CD4-positive, alpha-beta T cell treated with Interleukin-10 for 1 hour (primary cell): ENCODE results near the gene FXYD3.
"Not testable (repeated sequence)": the region's sequence is repeated elsewhere in the genome, so short reads cannot be mapped to it uniquely, and the experiment has no call there.

Source experiments
- DNase-seq: peaks from one replicate; pipeline ENCODE4 v3.0.0-alpha.2; 2020

FXYD3 gene

DNA sequence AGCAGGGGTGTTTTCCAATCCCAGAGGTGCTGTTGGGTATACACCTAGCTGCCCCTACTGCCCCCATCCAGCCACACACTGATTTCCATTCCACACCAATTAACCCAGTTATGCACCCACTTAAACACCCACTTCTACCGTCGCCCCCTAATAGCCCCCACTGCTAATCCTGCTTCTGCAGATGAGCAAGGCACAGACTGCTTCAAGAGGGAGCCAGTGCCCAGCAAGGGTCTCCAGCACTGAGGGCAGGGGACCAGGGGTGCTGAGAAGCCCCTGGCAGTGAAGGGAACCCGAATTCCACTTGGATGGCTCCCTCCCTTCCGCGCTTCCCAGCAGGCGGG lies 28.6 kb downstream of the FXYD3 start:
- DNase-seq = no peak

DNA sequence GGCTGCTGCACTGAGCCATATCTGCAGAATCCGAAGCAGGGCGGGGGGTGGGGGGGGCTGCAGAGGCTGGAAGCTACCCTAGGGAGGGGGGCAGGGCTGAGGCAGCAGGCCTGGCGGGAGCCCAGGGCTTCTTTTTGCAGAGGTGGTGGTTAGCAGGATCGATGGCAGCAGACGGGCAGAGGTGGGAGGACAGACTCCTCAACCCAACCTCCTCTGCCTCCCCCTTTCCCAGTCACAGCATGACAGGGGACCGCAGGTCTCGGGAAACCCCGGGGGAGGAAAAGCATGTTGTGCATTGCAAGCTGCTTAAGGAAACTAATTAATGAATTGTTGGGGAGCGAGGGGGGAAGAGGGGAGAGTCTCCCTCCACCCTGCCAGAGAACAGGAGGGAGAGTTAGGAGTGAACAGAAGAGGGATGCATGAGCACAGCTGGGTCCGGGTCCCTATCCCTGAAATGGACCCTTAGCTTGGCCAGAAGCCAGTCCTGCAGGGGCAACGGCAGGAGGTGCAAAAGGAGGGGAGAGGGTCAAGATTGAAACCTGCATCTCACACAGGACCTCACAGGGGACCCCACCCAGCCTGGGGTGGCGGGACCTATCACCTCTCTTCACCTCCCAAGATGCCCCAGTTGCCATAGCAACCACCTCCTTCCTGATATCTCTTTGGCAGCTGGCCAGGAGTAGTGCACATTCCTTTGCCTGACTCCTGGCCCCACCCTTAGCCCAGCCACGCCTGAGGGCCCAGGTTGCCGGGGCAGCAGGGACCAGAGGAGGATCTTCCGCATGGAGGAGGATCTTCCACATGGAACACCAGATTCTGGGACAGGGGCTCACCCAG lies 29.2 kb downstream of the FXYD3 start:
- DNase-seq = peak; percentile 69

DNA sequence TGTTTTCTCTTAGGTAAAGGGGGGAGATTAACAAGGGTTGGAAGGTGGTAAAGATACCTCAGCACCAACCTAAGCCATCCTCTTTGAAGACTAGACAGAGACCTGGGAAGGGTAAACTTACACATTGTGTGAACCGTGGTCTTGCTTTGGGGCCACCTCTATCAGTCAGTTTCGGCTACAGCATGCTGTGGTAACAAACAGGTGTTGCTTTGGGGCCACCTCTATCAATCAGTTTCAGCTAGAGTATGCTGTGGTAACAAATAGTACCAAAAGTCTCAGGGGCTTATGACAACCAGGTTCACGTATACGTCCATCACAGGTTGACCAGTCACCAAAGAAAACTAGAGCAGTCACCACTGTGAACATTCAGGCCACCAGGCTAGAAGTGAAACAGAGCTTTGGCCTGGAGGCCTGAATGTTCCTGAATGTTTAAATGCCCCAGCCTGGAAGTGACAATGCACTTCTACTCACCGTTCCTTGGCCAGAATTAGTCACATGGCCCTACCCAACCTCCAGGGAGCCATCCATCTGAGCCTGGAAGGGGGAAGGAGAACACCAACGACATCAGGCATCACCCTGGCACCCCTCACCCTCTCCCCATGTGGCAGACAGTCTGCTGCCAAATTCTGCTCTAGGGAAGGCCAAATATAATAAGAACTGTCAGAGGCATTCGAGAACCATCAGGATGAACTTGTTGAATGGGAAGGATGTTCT lies 31.3 kb downstream of the FXYD3 start:
- no peak for DNase-seq

DNA sequence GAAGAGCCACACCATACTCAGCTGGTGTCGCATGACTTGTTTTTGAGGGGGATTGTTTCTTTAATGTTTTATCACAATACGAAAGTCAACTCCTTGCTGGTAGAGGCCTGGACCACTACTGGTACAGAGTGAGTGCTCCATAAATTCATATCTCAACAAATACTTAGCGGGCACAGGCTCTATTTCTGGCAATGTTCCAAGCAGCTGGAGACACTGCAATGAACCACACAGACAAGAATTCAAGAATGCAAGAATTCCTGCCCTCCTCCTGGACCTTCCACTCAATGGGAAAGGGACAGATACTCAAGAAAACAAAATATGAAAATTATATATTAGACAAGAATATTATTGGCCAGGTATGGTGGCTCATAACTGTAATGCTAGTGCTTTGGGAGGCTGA lies 33.8 kb downstream of the FXYD3 start:
- no peak for DNase-seq

DNA sequence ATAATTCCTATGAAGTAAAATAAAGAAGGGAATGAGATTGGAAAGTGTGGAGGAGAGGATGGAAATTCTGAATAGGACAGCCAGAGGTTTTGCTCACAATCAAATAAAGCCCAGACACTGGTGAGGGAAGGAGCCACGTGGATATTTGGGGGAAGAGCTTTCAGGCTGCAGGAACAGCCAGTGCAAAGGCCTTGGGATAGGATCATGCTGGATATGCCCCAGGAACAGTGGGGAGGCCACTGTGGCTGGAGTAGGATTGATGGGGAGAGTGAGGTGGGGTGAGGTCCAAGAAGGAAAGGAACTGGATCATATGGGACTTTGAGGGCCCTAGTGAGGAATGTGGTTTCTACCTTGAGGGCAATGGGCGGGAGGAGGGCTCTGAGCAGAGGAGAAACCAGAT lies 34.8 kb downstream of the FXYD3 start:
- no peak for DNase-seq

DNA sequence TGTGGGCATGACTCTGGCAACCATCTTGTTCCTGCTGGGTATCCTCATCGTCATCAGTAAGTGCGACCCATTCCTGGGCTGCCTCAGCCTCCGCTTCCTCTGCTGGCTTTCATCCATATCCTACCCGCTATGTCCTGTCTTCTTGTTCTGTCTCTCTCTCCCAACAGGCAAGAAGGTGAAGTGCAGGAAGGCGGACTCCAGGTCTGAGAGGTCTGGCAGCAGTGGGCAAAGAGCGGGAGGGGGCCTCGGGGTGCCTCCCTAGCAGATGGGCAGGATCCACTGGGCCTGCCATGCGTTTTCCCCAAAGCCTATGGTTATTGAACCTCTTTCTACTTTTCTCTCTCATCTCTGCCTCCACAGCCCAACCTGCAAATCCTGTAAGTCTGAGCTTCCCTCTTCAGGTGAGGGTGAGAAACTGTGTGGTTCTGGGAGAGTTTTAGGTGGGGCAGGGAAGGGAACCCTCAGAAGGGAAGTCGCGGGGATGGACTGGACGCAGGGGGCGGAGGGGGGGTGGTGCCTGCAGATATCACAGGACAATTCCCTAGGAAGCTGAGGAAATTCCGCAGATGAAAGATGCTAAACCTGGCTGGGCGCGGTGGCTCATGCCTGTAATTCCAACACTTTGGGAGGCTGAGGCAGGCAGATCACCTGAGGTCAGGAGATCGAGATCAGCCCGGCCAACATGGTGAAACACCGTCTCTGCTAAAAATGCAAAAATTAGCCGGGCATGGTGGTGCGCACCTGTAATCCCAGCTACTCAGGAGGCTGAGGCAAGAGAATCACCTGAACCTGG lies 35.8 kb downstream of the FXYD3 start:
- DNase-seq = no peak

DNA sequence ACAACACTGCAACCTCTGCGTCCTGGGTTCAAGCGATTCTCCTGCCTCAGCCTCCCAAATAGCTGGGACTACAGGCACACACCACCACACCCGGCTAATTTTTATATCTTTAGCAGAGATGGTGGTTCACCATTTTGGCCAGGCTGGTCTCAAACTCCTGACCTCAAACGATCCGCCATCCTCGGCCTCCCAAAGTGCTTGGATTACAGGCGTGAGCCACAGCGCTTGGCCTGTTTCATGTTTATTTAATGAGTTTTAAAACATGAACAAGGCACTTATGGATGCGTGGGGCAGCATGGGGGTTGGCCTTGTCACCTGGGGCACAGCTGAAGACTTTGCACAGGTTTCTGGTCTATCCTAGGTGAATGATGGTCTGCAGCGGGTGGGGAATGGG lies 37.5 kb downstream of the FXYD3 start:
- not testable (repeated sequence) for DNase-seq

DNA sequence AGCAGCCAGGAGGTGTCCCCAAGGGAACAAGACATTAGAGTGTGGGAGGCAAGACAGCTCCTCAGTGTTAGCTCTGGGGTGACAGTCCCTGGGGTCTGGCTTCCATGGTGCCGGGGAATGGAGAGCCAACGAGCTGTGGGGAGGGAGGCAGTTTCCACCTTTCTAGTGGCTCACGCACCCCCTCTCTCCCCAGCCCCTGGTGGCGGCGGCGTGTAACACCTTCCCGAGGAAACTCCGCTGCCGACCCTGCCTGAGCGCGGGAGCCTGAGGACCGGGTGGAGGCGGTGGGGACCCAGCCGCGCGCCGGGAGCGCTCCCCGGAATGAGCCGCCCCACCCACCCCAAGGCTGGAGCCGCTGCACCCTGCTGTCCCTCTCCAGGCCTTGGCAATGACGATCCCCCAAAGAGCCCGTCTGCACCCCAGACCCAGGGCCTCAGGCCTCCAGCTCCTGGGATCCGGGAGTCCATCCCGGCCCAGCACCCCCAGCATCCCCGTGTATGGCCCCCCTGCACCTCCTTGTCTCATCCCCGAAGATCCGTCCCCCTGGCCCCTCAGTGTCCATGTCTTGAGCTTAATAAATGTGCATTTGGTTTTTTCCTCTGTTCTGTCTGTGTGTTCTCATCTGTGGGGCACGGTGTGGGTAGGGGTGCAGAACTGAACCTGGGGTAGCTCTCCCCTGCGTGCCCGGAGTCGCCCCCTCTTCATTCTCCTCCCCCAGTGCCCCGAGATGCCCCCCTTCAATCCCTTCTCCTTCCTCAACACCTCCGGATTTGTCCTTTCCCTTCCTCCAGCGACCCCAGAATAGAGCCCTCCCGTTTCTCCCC lies 38.3 kb downstream of the FXYD3 start:
- peak; percentile 82 for DNase-seq

DNA sequence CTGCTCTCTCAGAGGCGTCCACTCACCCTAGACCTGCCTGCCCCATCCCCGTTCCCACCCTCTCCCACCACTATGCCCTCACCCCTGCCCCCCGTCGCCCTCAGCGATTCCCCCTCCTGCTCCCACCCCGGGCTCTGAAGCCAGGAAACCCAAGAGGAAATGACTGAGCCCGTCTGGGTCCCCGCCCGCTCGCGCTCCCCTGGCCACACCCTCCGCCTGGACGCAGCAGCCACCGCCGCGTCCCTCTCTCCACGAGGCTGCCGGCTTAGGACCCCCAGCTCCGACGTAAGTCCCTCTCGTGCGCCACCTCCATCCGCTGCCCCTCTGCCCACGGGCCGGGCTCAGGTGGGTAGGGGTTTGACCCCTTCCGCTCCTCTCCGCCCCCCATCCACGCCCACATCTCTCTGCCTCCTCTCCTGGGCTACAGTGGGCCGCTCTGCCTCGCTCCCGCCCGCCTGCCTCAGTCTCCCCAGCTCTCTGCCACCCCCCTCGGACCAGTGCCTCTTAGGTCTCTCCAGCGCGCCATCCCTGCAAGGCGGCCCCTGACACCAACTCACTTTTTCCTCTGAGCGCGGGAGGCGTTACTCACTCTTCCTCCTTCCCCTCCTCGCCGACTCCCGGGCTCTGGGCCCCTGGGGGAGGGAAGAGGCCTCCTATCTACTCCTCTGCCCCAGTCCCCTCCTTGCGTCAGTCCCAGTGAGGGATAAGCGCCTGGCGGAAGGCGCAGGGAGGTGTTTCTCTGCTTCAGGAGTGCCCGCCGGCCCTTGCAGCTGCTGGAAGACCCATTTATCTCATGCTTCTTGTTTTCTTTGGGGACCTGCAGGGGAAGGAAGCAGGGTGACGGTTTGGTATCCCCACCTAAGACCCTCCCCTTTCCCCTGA lies 39.1 kb downstream of the FXYD3 start, which contains the start of gene FXYD5:
TSS of gene FXYD5 (plus strand) at position 211 of the 882 bp plus-strand sequence. CDS start 816 bp downstream, outside the sequence.
- DNase-seq = peak; percentile 74

DNA sequence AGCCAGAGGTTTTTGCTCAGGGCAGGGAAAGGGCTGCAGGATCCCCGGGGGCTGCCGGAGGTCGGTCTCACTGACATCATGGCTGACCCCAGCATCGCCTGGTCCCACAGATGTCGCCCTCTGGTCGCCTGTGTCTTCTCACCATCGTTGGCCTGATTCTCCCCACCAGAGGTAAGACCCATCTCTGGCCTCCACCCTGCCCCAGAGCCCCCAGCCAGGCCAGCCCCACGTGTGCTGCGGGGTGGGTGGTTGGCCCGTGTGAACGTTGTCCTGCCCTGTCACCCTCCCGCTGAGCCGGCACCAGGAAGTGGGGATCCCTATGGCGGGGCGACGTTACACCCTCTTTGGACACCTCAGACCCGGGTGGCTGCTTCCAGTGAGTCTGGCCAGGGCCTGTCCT lies 39.8 kb downstream of the FXYD3 start:
- DNase-seq = peak; percentile 29

DNA sequence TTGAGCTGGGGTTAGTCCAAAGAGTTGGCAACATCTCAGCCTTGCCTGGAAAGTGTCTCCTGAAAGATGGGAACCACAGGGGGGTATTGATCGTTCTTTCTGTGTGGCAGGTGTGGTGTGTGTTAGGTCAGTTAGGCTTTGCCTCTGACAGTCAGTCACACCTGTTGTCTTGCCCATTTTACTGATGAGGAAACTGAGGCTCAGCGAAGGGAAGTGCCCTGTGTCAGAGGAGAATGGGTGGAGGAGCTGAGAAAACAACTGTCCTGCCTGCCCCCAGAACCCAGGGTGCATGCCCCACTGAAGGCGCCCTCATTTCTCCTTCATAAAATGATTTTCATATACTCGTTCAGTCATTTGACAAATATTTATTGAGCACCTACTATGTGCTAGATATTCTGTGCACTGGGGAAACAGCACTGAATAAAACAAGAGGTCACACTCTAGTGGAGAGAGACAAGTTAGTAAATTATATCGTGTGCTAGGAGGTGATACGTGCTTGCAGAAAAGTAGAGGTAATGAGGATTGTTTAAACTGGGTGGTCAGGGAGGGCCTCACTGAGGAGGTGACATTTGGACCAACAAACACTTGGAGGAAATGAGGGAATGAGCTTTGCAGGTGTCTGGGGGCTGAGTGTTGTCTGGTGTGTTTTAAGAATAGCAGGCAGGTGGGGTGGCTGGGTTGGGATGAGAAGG lies 40.5 kb downstream of the FXYD3 start:
- DNase-seq = no peak

DNA sequence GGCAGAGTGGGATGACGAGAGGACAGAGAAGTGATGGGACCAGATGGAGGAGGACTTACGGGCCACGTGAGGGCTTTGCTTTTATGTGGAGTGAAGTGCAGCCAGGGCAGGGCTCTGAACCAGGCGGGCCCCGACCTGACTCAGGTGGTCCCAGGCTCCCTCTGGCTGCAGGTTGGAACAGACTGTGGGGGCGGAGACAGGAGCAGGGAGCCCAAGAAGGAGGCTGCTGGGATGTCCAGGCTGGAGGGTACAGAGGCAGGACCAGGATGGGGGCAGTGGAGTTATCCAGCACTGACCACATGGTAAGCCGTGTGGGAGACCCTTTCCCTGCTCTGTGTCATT lies 41.0 kb downstream of the FXYD3 start:
- no peak for DNase-seq

DNA sequence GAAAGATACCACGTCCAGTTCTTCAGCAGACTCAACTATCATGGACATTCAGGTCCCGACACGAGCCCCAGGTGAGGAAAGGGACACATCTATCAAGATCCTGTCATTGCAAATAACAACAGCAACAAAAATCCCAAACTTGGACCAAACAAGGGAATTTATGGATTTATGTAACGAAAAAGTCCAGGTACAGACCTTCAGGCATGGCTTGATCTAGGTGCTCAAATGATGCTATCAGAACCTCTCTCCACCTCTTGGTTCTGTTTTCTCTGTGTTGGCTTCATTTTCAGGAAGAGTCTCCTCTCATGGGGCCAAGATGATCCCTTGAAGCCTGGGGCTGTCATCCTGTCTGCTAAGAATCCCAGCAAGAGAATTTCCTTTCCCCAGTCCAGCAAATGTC lies 41.8 kb downstream of the FXYD3 start:
- DNase-seq = no peak

DNA sequence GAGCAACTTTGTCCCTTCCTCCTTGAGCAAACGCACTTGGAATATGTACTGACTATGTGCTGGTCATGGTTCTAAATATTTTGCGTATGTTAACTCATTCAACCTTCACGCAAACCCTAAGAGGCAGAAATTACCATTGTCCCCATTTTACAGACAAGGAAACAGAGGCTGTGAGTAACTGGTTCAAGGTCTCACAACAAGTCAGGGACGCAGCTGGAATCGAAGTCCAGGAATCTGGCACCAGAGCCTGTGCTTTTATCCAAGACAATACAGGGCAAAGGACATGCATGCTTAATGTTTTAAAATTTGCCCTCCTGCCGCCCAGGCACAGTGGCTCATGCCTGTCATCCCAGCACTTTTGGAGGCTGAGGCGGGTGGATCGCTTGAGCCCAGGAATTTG lies 44.0 kb downstream of the FXYD3 start:
- DNase-seq = no peak

DNA sequence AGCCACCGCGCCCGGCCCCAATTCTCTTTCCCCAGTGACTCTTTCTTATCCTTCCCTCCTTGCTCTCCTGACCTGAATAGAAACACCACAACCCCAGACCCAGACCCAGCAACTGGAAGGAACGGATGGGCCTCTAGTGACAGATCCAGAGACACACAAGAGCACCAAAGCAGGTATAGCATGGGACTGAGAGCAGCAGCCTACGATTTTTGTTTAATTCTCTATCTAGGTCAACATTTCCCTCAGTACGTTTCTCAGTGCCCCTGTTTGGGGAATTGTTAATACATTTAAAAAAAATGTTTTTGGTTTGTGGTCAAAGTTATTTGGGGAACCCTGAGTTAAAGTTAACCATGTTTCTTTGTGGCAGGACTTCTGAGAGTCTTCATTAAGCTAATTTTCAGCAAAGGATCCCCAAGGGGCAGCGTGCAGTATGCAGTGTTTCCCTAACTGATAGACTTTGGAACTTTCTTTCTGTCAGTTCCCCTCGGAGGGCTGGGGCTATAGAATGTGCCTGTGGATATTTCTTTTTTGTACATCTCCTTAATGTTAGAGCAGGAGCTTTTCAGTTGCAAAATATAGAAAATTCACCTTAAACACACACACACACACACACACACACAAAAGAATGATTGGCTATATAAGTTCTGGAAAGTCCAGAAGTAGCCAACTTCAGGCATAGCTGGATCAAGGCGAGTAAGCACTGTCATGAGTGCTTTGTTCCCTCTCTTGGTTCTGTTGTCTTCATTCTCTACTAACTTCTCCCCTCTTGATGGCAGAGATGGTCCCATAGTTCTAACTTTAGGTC lies 45.2 kb downstream of the FXYD3 start:
- DNase-seq = no peak

DNA sequence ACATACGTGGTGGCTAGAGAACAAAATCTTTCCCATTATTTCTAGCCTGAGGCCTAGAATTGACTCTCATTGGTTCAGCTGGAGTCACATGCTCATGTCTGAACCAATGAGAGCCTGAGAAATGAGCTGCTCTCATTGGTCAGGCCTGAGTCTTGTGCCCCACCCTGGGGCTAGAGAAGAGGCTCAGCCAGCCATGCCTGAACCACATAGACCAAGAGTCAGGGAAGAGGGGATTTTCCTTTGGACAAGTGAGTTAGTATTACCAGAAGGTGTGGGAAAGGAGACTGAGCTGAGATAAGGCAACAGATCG lies 45.8 kb downstream of the FXYD3 start:
- DNase-seq = no peak

DNA sequence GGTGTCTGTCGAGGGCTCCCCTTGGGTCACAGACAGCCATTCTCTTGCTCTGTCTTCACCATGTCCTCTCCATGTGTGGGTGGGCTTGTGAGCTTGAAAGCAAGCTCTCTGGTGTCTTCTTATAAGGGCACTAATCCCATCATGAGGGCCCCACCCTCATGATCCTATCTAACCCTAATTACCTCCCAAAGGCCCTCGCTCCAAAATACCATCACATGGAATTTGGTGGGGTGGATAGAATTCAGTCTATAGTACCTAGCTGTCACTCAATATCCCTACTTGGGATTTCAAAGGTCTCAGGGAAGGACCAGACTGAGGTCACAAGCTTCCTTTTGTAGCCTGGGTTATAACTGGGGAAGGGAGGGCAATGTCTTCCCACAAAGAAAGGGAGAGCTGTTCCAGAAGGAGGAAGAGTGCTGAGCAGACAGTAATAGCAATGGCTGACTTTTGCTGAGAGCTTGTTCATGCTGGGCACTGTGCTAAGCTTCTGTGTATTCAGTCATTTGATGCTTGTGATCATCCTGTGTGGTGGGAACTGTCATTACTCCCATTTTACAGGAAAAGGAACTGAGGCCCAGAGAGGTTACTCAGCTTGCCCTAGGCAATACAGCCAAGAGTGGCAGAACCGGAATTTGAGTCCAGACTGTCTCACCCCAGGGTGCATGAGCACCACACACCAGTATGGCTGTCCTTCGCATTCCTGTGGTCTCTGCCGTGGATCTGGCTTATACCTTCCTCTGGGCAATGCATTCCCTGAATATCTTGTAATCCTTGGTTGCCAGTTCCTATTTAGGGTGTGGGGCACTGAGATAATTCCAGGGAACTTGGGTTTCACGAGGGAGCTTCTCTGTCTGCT lies 47.1 kb downstream of the FXYD3 start:
- DNase-seq = no peak

DNA sequence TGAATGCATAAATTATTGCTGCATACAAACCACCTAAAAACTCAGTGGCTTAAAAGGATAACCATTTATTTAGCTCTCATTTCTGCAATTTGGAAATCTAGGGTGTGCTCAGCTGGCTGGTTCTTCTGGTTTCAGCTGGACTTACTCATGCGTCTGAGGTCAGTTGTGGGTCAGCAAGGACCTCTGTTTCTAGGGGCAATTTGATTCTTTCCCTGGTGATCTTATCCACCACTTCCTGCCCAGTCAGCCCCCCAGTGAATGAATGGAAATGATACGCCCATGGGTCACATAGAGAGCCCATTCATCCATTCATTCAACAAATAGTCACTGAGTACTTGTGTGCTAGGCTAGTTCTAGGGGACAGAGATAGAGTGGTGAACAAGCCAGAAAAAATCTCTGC lies 48.8 kb downstream of the FXYD3 start:
- no peak for DNase-seq
